Peyer's patch (tissue), 4 donors: ENCODE measurements around the gene TFDP1. TPM values are rescaled to one million over a fixed set of nuclear protein-coding genes. Genes with fewer than 3 reads are reported as not detected.

ENCODE experiments used
- DNase-seq, 3 donors: peaks; one replicate each; pipeline ENCODE4 v3.0.0-alpha.2; 2017 to 2019
- H3K27ac ChIP-seq, 4 donors: fragments of 200-600 bp; sonication (generic); one replicate each; pipeline ENCODE4 v1.5.1; 2016 to 2019
- H3K27me3 ChIP-seq, 2 donors: fragments of 200-600 bp; sonication (generic); one replicate each; pipeline ENCODE4 v1.5.1; 2019
- H3K36me3 ChIP-seq, 3 donors: fragments of 200-600 bp; sonication (generic); one replicate each; pipeline ENCODE4 v1.5.1; 2016 to 2019
- H3K4me1 ChIP-seq, 4 donors: fragments of 200-600 bp; sonication (generic); one replicate each; pipeline ENCODE4 v1.5.1; 2016 to 2019
- H3K4me3 ChIP-seq, 4 donors: fragments of 200-600 bp; sonication (generic); 1 replicate in 3 of 4; 2 replicates in 1 of 4; pipeline ENCODE4 v1.5.1; 2016 to 2019; ENCODE audit warnings: mild to moderate bottlenecking in 1 of 4
- H3K9me3 ChIP-seq, 4 donors: fragments of 200-600 bp; sonication (generic); one replicate each; pipeline ENCODE4 v1.5.1; 2016 to 2019; ENCODE audit warnings: mild to moderate bottlenecking in 1 of 4
- CTCF ChIP-seq, 6 experiments: fragments of 450-650 bp in 4 of 6; fragments of 200-600 bp in 2 of 6; sonication (generic) in 1 of 6; IDR thresholded peaks; one replicate each; pipeline ENCODE4 v1.5.1; 2017 to 2019; ENCODE audit warnings: antibody characterized with exemption in 6 of 6, mild to moderate bottlenecking in 3 of 6, moderate library complexity in 1 of 6
- POLR2A ChIP-seq, 2 donors: fragments of 450-650 bp; IDR thresholded peaks; one replicate each; pipeline ENCODE4 v1.5.1; 2017; ENCODE audit warnings: antibody characterized with exemption in 2 of 2, mild to moderate bottlenecking in 2 of 2, moderate library complexity in 2 of 2
- total RNA-seq, 4 donors: library from RNA; depleted of rRNA; stranded (reverse); fragments of >200 nt; gene quantifications; one replicate each; pipeline ENCODE4 v1.1.0, GENCODE V29; 2016

The TFDP1 gene
- total RNA-seq, 4 donors from 2014 or later = 37.0 to 75.1 (median 48.0) TPM

- H3K4me1 ChIP-seq = no peaks in the 10 kb centered on the region
- no peak overlapping the region for H3K27ac ChIP-seq
- H3K9me3 ChIP-seq = no peaks in the 10 kb centered on the region
- no peaks in the 10 kb centered on the region for H3K27me3 ChIP-seq
- no peak overlapping the region for H3K4me3 ChIP-seq
- H3K36me3 ChIP-seq = peaks cover 0 to 13% (median 0%) of the 10 kb centered on the region in 3 donors
- peak in 2 of 3 donors; percentile 23 to 27 for DNase-seq
- TF ChIP-seq POLR2A (IDR thresholded peaks at IDR 0.05) = no peak
These were observed 32.5 kb upstream of the TFDP1 start for GRCh38 chr13:113552079-113552478.

GRCh38 chr13:113552786-113553434 lies 31.6 kb upstream of the TFDP1 start:
- no peak for TF ChIP-seq CTCF (IDR thresholded peaks at IDR 0.05)
- no peak for TF ChIP-seq POLR2A (IDR thresholded peaks at IDR 0.05)
- no peaks in the 10 kb centered on the region for H3K27me3 ChIP-seq
- H3K9me3 ChIP-seq = no peaks in the 10 kb centered on the region
- peak in 2 of 3 donors; percentile 30 to 42 for DNase-seq
- no peak overlapping the region for H3K4me3 ChIP-seq
- H3K27ac ChIP-seq = no peak overlapping the region
- H3K4me1 ChIP-seq = no peaks in the 10 kb centered on the region
- peaks cover 0 to 13% (median 0%) of the 10 kb centered on the region in 3 donors for H3K36me3 ChIP-seq

GRCh38 chr13:113553511-113554332 lies 30.8 kb upstream of the TFDP1 start:
- Histone ChIP-seq H3K27me3 (no peaks in the 10 kb centered on the region), H3K4me1 (no peaks in the 10 kb centered on the region), H3K4me3 (no peak overlapping the region), H3K9me3 (no peaks in the 10 kb centered on the region), H3K36me3 (peaks cover 0 to 13% (median 0%) of the 10 kb centered on the region in 3 donors), H3K27ac (no peak overlapping the region)
- no peak for TF ChIP-seq POLR2A (IDR thresholded peaks at IDR 0.05)
- TF ChIP-seq CTCF (IDR thresholded peaks at IDR 0.05) = no peak
- peak in 2 of 3 donors; percentile 15 to 36 for DNase-seq

- TF ChIP-seq CTCF (IDR thresholded peaks at IDR 0.05) = no peak
- TF ChIP-seq POLR2A (IDR thresholded peaks at IDR 0.05) = no peak
- Histone ChIP-seq H3K27ac (no peak overlapping the region), H3K4me1 (no peaks in the 10 kb centered on the region), H3K4me3 (no peak overlapping the region), H3K9me3 (no peaks in the 10 kb centered on the region), H3K36me3 (peaks cover 0 to 13% (median 0%) of the 10 kb centered on the region in 3 donors), H3K27me3 (no peaks in the 10 kb centered on the region)
- DNase-seq = no peak
These were observed 30.2 kb upstream of the TFDP1 start for GRCh38 chr13:113554333-113554700.

- no peak for TF ChIP-seq CTCF (IDR thresholded peaks at IDR 0.05)
- TF ChIP-seq POLR2A (IDR thresholded peaks at IDR 0.05) = no peak
- DNase-seq = peak in 2 of 3 donors; percentile 10 to 25
- peaks cover 0 to 13% (median 0%) of the 10 kb centered on the region in 3 donors for H3K36me3 ChIP-seq
- H3K4me3 ChIP-seq = no peak overlapping the region
- H3K27ac ChIP-seq = no peak overlapping the region
- H3K9me3 ChIP-seq = no peaks in the 10 kb centered on the region
- no peaks in the 10 kb centered on the region for H3K4me1 ChIP-seq
- H3K27me3 ChIP-seq = no peaks in the 10 kb centered on the region
These were observed 29.4 kb upstream of the TFDP1 start for GRCh38 chr13:113555141-113555540.

- no peaks in the 10 kb centered on the region for H3K9me3 ChIP-seq
- H3K36me3 ChIP-seq = peaks cover 0 to 4% (median 0%) of the 10 kb centered on the region in 3 donors
- H3K4me3 ChIP-seq = no peak overlapping the region
- DNase-seq = no peak
- no peak for TF ChIP-seq POLR2A (IDR thresholded peaks at IDR 0.05)
- no peak for TF ChIP-seq CTCF (IDR thresholded peaks at IDR 0.05)
- H3K27me3 ChIP-seq = no peaks in the 10 kb centered on the region
- H3K4me1 ChIP-seq = no peaks in the 10 kb centered on the region
- no peak overlapping the region for H3K27ac ChIP-seq
These were observed 27.5 kb upstream of the TFDP1 start for GRCh38 chr13:113557013-113557412.
